ENCODE measurements around the gene NHLRC1.

DNA sequence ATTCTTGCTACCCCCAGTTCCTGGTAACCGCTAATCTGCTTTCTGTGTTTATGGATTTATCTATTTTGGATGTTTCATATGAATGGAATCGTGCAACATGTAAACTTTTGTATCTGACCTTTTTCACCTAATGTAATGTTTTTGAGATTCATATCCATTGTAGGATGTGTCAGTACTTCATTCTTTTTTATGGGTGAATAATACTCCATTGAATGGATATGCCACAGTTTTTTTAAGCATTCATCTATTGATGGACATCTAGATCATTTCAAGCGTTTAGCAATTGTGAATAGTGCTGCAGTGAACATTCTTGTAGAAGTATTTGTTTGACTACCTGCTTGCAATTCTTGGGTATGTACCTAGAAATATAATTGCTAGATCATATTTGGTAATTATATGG is 45.8 kb upstream of the NHLRC1 start:
- TF ChIP-seq, protein P1, sequence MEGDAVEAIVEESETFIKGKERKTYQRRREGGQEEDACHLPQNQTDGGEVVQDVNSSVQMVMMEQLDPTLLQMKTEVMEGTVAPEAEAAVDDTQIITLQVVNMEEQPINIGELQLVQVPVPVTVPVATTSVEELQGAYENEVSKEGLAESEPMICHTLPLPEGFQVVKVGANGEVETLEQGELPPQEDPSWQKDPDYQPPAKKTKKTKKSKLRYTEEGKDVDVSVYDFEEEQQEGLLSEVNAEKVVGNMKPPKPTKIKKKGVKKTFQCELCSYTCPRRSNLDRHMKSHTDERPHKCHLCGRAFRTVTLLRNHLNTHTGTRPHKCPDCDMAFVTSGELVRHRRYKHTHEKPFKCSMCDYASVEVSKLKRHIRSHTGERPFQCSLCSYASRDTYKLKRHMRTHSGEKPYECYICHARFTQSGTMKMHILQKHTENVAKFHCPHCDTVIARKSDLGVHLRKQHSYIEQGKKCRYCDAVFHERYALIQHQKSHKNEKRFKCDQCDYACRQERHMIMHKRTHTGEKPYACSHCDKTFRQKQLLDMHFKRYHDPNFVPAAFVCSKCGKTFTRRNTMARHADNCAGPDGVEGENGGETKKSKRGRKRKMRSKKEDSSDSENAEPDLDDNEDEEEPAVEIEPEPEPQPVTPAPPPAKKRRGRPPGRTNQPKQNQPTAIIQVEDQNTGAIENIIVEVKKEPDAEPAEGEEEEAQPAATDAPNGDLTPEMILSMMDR (IDR thresholded peaks at IDR 0.05): no peak
- TF ChIP-seq POLR2A (IDR thresholded peaks at IDR 0.05): no peak

Data from testis (tissue), 2 donors.